GM21723 (cell line): ENCODE measurements around the gene MUC5B.
"Not testable (repeated sequence)": the region's sequence is repeated elsewhere in the genome, so short reads cannot be mapped to it uniquely, and the experiment has no call there.

Source experiments
- ATAC-seq: cut with Tn5 transposase; IDR thresholded peaks from one replicate; pipeline ENCODE4 v1.9.1; 2021; ENCODE audit warnings: mild to moderate bottlenecking, moderate library complexity; ENCODE audit not compliant: unreplicated experiment

The MUC5B gene

GRCh38 chr11:1231396-1232020 is 8.6 kb downstream of the MUC5B start:
- ATAC-seq = no peak

DNA sequence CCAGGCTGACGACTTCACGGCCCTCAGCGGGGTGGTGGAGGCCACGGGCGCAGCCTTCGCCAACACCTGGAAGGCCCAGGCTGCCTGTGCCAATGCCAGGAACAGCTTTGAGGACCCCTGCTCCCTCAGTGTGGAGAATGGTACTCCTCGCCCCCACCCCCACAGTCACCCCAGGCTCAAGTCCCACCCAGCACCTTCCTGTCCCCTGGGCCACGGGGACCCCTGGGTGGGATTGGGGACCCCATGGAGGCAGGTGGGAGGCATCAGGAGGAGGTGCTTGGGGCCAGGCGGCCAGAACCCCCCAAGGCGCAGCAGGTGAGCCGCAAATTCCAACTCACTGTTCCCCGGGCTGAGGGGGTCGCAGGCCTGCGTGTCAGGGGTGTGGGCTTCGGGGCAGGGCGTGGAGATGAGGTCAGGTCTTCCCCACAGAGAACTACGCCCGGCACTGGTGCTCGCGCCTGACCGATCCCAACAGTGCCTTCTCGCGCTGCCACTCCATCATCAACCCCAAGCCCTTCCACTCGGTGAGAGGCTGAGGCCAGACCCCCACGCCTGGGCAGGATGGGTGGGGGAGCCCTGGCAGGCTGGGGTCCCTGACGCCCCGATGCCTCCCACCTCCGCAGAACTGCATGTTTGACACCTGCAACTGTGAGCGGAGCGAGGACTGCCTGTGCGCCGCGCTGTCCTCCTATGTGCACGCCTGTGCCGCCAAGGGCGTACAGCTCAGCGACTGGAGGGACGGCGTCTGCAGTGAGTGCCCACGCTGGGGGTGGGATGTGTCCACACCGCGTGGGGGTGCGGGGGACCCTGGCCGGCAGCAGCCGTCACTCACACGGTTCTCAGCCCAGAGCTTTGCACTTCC is 9.4 kb downstream of the MUC5B start:
- no peak for ATAC-seq

DNA sequence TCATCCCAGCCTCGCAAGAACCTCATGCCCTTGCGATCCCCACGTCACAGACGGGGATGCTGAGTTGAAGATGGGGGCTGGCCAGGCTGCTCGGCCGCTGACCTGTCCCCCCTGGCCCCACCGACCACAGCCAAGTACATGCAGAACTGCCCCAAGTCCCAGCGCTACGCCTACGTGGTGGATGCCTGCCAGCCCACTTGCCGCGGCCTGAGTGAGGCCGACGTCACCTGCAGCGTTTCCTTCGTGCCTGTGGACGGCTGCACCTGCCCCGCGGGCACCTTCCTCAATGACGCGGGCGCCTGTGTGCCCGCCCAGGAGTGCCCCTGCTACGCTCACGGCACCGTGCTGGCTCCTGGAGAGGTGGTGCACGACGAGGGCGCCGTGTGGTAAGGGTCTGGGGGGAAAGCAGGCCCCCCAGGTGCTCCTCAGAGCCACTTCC is 10.0 kb downstream of the MUC5B start:
- ATAC-seq = no peak

GRCh38 chr11:1233351-1234053 is 10.6 kb downstream of the MUC5B start:
- no peak for ATAC-seq

DNA sequence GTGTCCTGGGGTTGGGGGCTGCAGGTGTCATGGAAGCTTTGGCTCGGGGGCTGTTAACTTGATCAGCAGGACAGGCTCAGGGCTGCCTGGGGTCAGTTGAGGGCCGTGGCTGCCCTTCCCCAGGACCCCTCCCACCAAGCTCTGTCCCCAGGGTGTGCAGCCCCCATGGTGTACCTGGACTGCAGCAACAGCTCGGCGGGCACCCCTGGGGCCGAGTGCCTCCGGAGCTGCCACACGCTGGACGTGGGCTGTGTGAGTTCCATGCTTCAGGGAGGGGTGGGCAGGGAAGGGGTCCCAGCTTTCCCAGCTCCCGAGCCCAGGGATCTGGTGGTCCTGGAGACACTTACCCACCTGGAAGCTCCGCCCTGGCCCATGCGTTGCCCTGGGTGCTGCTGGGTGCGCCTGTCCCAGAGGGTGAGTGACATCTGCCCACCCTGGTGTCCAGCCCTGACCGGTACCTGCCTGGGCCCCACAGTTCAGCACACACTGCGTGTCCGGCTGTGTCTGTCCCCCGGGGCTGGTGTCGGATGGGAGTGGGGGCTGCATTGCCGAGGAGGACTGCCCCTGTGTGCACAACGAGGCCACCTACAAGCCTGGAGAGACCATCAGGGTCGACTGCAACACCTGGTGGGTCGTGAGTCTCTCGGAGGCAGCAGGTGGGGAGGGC is 11.3 kb downstream of the MUC5B start:
- no peak for ATAC-seq

DNA sequence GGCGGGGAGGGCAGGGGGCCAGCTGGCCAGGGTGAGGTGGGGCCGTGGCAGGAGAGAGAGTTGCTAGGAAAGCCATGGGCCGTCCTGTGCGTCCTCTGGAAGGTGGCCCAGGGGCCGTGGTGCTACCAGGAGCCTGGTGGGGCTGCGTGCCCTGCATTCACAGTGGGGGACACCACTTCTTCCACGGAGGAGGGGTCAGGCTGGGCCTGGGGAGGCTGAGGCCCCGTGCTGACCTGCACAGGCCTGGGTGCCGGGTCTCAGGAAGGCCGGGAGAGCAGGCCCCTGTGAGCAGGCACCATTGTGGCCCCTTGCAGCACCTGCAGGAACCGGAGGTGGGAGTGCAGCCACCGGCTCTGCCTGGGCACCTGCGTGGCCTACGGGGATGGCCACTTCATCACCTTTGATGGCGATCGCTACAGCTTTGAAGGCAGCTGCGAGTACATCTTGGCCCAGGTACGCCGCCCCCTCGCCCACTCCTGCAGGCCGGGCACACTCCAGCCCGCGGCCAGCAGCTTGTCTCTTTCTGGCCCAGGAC is 12.0 kb downstream of the MUC5B start:
- ATAC-seq = no peak

DNA sequence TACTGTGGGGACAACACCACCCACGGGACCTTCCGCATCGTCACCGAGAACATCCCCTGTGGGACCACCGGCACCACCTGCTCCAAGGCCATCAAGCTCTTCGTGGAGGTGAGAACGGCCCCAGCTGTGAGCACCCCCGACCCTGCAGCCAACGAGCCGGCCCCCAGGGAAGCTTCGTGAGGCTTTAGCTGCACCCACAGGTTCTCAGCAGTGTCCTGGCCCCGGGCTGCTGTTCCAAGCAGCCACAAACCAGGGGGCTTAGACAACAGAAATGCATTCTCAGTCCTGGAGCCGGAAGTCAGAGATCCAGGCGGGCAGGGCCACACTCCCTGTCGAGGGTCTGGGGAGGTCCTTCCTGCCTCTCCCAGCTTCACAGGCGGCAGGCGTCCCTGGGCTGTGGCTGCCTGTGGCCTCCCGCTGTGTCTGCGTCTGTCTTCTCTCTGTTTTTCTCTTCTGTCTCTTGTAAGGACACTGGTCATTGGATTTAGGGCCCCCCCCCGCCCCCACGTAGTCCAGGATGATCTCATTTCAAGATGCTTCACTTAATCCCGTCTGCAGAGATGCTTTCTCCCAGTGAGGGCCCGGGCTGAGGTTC is 12.5 kb downstream of the MUC5B start:
- no peak for ATAC-seq

- ATAC-seq = no peak
These were observed 13.0 kb downstream of the MUC5B start for GRCh38 chr11:1235901-1236315.

GRCh38 chr11:1236316-1237127 is 13.7 kb downstream of the MUC5B start:
- ATAC-seq = no peak

- ATAC-seq = no peak
These were observed 14.3 kb downstream of the MUC5B start for GRCh38 chr11:1237128-1237580.

GRCh38 chr11:1237851-1238250 is 15.0 kb downstream of the MUC5B start:
- no peak for ATAC-seq

- ATAC-seq = no peak
These were observed 16.1 kb downstream of the MUC5B start for GRCh38 chr11:1238767-1239595.

GRCh38 chr11:1239596-1240205 is 16.8 kb downstream of the MUC5B start:
- ATAC-seq = no peak

DNA sequence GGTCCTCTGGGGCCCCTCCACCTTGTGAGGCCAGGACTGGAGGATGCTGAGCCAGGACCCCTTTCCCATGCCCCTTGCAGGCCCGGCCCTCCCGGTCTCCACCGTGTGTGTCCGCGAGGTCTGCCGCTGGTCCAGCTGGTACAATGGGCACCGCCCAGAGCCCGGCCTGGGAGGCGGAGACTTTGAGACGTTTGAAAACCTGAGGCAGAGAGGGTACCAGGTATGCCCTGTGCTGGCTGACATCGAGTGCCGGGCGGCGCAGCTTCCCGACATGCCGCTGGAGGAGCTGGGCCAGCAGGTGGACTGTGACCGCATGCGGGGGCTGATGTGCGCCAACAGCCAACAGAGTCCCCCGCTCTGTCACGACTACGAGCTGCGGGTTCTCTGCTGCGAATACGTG is 17.9 kb downstream of the MUC5B start:
- ATAC-seq = no peak

DNA sequence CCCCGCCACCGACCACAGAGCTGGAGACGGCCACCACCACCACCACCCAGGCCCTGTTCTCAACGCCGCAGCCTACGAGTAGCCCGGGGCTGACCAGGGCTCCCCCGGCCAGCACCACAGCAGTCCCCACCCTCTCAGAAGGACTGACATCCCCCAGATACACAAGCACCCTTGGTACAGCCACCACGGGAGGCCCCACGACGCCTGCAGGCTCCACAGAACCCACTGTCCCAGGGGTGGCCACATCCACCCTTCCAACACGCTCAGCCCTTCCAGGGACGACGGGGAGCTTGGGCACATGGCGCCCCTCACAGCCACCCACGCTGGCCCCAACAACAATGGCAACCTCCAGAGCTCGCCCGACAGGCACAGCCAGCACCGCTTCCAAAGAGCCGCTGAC is 18.8 kb downstream of the MUC5B start:
- ATAC-seq = no peak

DNA sequence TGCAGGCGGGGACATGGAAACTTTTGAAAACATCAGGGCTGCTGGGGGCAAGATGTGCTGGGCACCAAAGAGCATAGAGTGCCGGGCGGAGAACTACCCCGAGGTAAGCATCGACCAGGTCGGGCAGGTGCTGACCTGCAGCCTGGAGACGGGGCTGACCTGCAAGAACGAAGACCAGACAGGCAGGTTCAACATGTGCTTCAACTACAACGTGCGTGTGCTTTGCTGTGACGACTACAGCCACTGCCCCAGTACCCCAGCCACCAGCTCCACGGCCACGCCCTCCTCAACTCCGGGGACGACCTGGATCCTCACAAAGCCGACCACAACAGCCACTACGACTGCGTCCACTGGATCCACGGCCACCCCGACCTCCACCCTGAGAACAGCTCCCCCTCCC is 19.4 kb downstream of the MUC5B start:
- no peak for ATAC-seq

DNA sequence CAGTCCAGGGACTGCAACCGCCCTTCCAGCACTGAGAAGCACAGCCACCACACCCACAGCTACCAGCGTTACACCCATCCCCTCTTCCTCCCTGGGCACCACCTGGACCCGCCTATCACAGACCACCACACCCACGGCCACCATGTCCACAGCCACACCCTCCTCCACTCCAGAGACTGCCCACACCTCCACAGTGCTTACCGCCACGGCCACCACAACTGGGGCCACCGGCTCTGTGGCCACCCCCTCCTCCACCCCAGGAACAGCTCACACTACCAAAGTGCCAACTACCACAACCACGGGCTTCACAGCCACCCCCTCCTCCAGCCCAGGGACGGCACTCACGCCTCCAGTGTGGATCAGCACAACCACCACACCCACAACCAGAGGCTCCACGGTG is 19.9 kb downstream of the MUC5B start:
- ATAC-seq = not testable (repeated sequence)

GRCh38 chr11:1243521-1243920 is 20.7 kb downstream of the MUC5B start:
- ATAC-seq = not testable (repeated sequence)
